Esophagus muscularis mucosa (tissue), 4 donors: ENCODE results near the gene PAFAH1B2. TPM values are rescaled to one million over a fixed set of nuclear protein-coding genes. Genes with fewer than 3 reads are reported as not detected.

Experiments
- DNase-seq: peaks from one replicate; pipeline ENCODE4 v3.0.0-alpha.2; 2017; ENCODE audit errors: extremely low spot score
- H3K27ac ChIP-seq, 4 donors: fragments of 200-600 bp; sonication (generic); replicated peaks in 1 of 4; 1 replicate in 3 of 4; 2 replicates in 1 of 4; pipeline ENCODE4 v1.5.1; 2016 to 2019; ENCODE audit warnings: mild to moderate bottlenecking in 1 of 4
- H3K27me3 ChIP-seq, 4 donors: fragments of 200-600 bp; sonication (generic); one replicate each; pipeline versions ENCODE4 v1.5.1 to v1.6.0; 2016 to 2019
- H3K36me3 ChIP-seq, 4 donors: fragments of 200-600 bp; sonication (generic); one replicate each; pipeline ENCODE4 v1.5.1; 2016 to 2019
- H3K4me1 ChIP-seq, 4 donors: fragments of 200-600 bp; sonication (generic); one replicate each; pipeline ENCODE4 v1.5.1; 2016 to 2019
- H3K4me3 ChIP-seq, 4 donors: fragments of 200-600 bp; sonication (generic); 1 replicate in 2 of 4; 2 replicates in 2 of 4; pipeline ENCODE4 v1.5.1; 2016 to 2019; ENCODE audit warnings: mild to moderate bottlenecking in 4 of 4, moderate library complexity in 1 of 4
- H3K9me3 ChIP-seq, 4 donors: fragments of 200-600 bp; sonication (generic); 1 replicate in 3 of 4; 2 replicates in 1 of 4; pipeline ENCODE4 v1.5.1; 2016 to 2019
- CTCF ChIP-seq, 3 experiments: fragments of 200-600 bp in 2 of 3; fragments of 450-650 bp in 1 of 3; sonication (generic) in 2 of 3; IDR thresholded peaks; one replicate each; pipeline ENCODE4 v1.5.1; 2017 to 2019; ENCODE audit warnings: antibody characterized with exemption in 3 of 3, mild to moderate bottlenecking in 2 of 3, moderate library complexity in 1 of 3
- EP300 ChIP-seq: sonication (generic); formaldehyde crosslinking; IDR thresholded peaks from one replicate; pipeline ENCODE4 v1.6.1; 2017; ENCODE audit warnings: antibody characterized with exemption
- POLR2A ChIP-seq: fragments of 450-650 bp; IDR thresholded peaks from one replicate; pipeline ENCODE4 v1.6.1; 2017; ENCODE audit warnings: antibody characterized with exemption, moderate library complexity, mild to moderate bottlenecking, low read depth
- POLR2AphosphoS5 ChIP-seq, 2 donors: sonication (generic); formaldehyde crosslinking; IDR thresholded peaks; one replicate each; pipeline ENCODE4 v1.6.1; 2017; ENCODE audit warnings: antibody characterized with exemption in 2 of 2
- WGBS: methylation state at CpG from one replicate; pipeline ENCODE4 v1.1.5; 2018; 5-methylcytosine and 5-hydroxymethylcytosine counted together
- intact Hi-C: fragments of 100-400 bp; cut with DNase I; formaldehyde crosslinking; loops from one replicate; pipeline ENCODE4 v1.15.1; 2023
- total RNA-seq, 4 donors: library from RNA; depleted of rRNA; stranded (reverse); fragments of >200 nt; gene quantifications; one replicate each; pipeline versions ENCODE4 v1.1.0 to v1.2.1, GENCODE V29; 2016

The PAFAH1B2 gene
- total RNA-seq, 4 donors from 2014 or later = 40.3 to 63.0 (median 47.4) TPM

DNA sequence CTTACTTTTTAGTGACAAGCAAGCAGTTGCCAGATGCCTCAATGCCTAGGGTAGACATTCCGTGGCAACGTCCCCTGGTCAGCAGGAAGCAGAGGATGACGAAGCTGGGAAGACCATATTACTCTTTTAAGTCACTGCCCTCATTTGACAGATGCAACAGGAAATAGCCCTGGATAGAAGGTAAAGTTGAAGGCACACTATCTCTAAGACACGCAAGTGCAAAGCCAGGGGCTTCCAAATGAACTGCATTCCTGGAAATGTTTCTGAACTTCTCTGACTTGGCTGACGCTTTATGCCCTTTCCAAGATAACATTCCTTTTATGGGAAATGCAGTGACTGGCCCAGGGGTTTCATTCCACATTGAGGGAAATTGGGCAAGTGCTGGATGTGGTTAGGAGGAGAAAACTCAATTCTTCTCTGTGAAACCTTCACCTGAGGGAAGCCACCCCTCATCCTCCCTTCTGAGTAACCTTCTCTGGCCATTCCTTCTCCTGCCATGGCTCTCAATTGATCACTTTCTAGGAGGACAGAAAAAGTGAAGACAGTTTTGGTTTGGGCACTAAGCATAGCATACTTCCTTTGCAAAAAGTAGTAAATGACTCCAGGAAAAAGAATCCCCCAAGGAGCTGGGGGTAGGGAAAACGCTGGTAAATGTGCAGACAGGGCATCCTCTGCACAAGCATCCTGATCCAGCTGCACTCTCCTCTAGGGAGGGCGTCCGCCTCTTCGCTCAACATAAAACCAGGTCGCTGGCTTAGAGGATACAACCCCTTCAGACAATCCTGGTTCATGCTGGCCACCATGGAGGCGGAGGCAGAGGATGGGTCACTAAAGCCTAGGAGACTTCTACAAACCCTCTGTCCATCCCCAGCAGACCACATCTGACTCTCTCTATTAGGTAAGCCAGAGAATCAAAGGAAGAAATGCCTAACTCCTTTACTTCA, 73.3 kb downstream of the PAFAH1B2 start:
- H3K9me3 ChIP-seq = no peaks in the 10 kb centered on the region
- peak; percentile 74 for TF ChIP-seq EP300
- no peak for TF ChIP-seq POLR2A
- TF ChIP-seq POLR2AphosphoS5 (IDR thresholded peaks at IDR 0.05) = peak; percentile 32 to 81
- TF ChIP-seq CTCF (IDR thresholded peaks at IDR 0.05) = no peak
- peaks cover 51 to 73% (median 68%) of the 10 kb centered on the region in 4 donors for H3K4me1 ChIP-seq
- peaks cover 6 to 85% (median 47%) of the 10 kb centered on the region in 4 donors for H3K36me3 ChIP-seq
- intact Hi-C loops = no loop called here
- peak overlapping the region; percentile 16 to 43 (median 33) for H3K4me3 ChIP-seq
- H3K27ac ChIP-seq = peak overlapping the region; percentile 84 to 95 (median 94)
- 47% methylated on average over 11 of the region's 11 CpGs for WGBS
- no peaks in the 10 kb centered on the region for H3K27me3 ChIP-seq
- DNase-seq = no peak

DNA sequence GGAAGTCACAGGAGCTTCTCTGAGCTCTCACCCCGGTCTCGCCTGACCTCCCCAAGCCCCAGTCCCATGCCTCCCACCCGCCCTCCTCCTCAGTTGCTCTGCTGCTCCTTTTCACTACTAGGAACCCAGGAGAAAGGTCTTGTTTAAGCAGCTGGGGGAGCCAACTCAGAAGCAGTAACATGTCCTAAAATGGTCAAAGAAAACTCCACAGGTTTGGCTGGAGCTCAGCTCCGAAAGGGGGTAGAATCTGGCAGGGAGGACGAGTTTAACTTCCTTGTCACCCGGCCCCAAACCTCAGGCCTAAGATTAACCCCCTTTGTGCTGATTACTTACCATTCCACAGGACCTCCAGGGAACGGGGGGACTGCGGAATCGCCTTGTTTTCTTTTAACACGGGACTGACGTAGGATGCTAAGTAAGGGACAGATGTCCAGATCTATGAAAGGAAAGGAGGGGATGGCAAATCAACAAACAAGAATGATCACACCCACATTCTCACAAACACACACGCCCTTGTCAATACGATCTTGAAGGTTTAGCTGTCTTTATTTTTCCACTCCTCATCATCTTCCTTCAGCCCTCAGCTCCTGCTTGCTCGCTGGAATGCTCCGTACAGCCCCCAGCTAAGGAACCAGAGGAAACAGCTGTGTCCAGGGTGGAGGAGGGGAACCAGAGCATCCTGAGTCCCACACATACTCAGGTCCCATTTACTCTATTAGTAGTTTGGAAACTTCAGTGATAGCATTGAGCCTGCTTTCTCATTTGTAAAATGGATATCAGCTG, 74.2 kb downstream of the PAFAH1B2 start:
- WGBS = 41% methylated on average over 15 of the region's 15 CpGs

DNA sequence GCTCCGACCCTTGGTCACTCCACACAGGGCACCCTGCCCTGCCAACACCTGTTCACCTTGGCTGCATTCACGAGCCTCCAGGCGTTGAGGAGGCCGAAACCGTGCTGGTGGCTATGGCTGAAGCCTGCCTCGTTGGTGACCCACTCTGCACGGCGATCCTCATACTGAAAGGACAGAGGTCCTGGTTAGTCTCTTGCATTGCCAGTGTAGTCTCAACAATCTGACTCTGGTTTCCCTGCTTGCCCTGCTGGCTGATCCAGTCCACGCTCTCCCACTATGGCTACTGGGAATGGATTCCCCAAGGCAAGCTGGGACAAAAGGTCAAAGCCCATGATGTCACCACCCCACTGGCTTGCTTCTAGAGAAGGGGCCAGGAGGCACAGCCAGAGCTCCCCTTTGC, 74.9 kb downstream of the PAFAH1B2 start:
- intact Hi-C loops = no loop called here
- DNase-seq = no peak
- no peaks in the 10 kb centered on the region for H3K9me3 ChIP-seq
- peaks cover 0 to 85% (median 49%) of the 10 kb centered on the region in 4 donors for H3K36me3 ChIP-seq
- H3K27ac ChIP-seq = peak overlapping the region; percentile 84 to 95 (median 94)
- no peak for TF ChIP-seq EP300
- TF ChIP-seq POLR2AphosphoS5 (IDR thresholded peaks at IDR 0.05) = no peak
- TF ChIP-seq POLR2A = no peak
- no peak for TF ChIP-seq CTCF (IDR thresholded peaks at IDR 0.05)
- H3K4me1 ChIP-seq = peaks cover 53 to 89% (median 84%) of the 10 kb centered on the region in 4 donors
- WGBS = 73% methylated on average over 9 of the region's 9 CpGs
- H3K27me3 ChIP-seq = no peaks in the 10 kb centered on the region
- H3K4me3 ChIP-seq = peak overlapping the region in 1 of 4 donors; percentile 33

More for the DNA sequence above, 74.2 kb downstream of the PAFAH1B2 start:
- peak overlapping the region; percentile 16 to 43 (median 33) for H3K4me3 ChIP-seq
- TF ChIP-seq EP300 (no peak), POLR2AphosphoS5 (IDR thresholded peaks at IDR 0.05) (peak in 1 of 2 donors; percentile 45)
- peaks cover under 1 to 85% (median 47%) of the 10 kb centered on the region in 4 donors for H3K36me3 ChIP-seq
- intact Hi-C loops = no loop called here
- peak overlapping the region; percentile 84 to 95 (median 94) for H3K27ac ChIP-seq
- H3K27me3 ChIP-seq = no peaks in the 10 kb centered on the region
- no peaks in the 10 kb centered on the region for H3K9me3 ChIP-seq
- H3K4me1 ChIP-seq = peaks cover 53 to 82% (median 77%) of the 10 kb centered on the region in 4 donors
- no peak for DNase-seq

GRCh38 chr11:117219455-117219854, 75.4 kb downstream of the PAFAH1B2 start:
- peak overlapping the region; percentile 84 to 95 (median 94) for H3K27ac ChIP-seq
- intact Hi-C loops = no loop called here
- H3K4me1 ChIP-seq = peaks cover 53 to 92% (median 88%) of the 10 kb centered on the region in 4 donors
- H3K9me3 ChIP-seq = no peaks in the 10 kb centered on the region
- H3K27me3 ChIP-seq = no peaks in the 10 kb centered on the region
- no peak for TF ChIP-seq CTCF (IDR thresholded peaks at IDR 0.05)
- TF ChIP-seq POLR2AphosphoS5 (IDR thresholded peaks at IDR 0.05) = peak in 1 of 2 donors; percentile 4
- H3K4me3 ChIP-seq = no peak overlapping the region
- 87% methylated on average over 8 of the region's 8 CpGs for WGBS
- DNase-seq = no peak
- H3K36me3 ChIP-seq = peaks cover 0 to 85% (median 49%) of the 10 kb centered on the region in 4 donors

- Histone ChIP-seq H3K4me1 (peaks cover 53 to 94% (median 94%) of the 10 kb centered on the region in 4 donors), H3K9me3 (no peaks in the 10 kb centered on the region), H3K36me3 (peaks cover 0 to 83% (median 46%) of the 10 kb centered on the region in 4 donors), H3K4me3 (no peak overlapping the region), H3K27ac (peak overlapping the region; percentile 84 to 95 (median 94)), H3K27me3 (no peaks in the 10 kb centered on the region)
- intact Hi-C loops = no loop called here
- TF ChIP-seq CTCF (IDR thresholded peaks at IDR 0.05) = no peak
- no peak for TF ChIP-seq POLR2AphosphoS5 (IDR thresholded peaks at IDR 0.05)
- no peak for TF ChIP-seq POLR2A
- TF ChIP-seq EP300 = no peak
- WGBS = 85% methylated on average over 4 of the region's 4 CpGs
- DNase-seq = no peak
Measured at GRCh38 chr11:117219995-117220394, 75.9 kb downstream of the PAFAH1B2 start.
